Measurements from ENCODE around the gene SLC27A1.

GRCh38 chr19:17436874-17437267, 33.5 kb upstream of the SLC27A1 start:
- TF ChIP-seq EZH2 (IDR thresholded peaks at IDR 0.05; ENCODE audit: borderline replicate concordance, low read depth, low read length, severe bottlenecking) (no peak), CTCF (IDR thresholded peaks at IDR 0.05; ENCODE audit: extremely low read depth in 1 of 2, insufficient read depth in 1 of 2, low read depth in 1 of 2, low read length in 2 of 2) (no peak), MAX (IDR thresholded peaks at IDR 0.05; ENCODE audit: insufficient read depth, insufficient read length) (no peak), POLR2A (IDR thresholded peaks at IDR 0.05; ENCODE audit: low read depth, low read length) (no peak), POLR2AphosphoS5 (IDR thresholded peaks at IDR 0.05; ENCODE audit: insufficient read depth, low read depth, low read length) (no peak)

Measured in endothelial cell of umbilical vein (primary cell).